Colon (tissue), 2 donors: ENCODE results near the gene SEMA5B.

Source experiments
- FAIRE-seq: peaks from 2 replicates; lab custom pipeline; 2012; peaks lifted over from hg19 to GRCh38; lab: Jason Lieb, UNC
- donor health status: control.
- donor health status: control.

SEMA5B gene

GRCh38 chr3:122992676-122993075, 34.9 kb downstream of the SEMA5B start:
- FAIRE-seq: no peak

GRCh38 chr3:122992133-122992532, 35.4 kb downstream of the SEMA5B start:
- no peak for FAIRE-seq

GRCh38 chr3:122991236-122991985, 36.2 kb downstream of the SEMA5B start:
- no peak for FAIRE-seq

- no peak for FAIRE-seq
Observed at GRCh38 chr3:122989856-122990575, 37.5 kb downstream of the SEMA5B start.

GRCh38 chr3:122988508-122988907, 39.1 kb downstream of the SEMA5B start:
- FAIRE-seq: no peak

- FAIRE-seq: no peak
Observed at GRCh38 chr3:122987736-122988319, 39.7 kb downstream of the SEMA5B start.

- no peak for FAIRE-seq
Observed at GRCh38 chr3:122987231-122987630, 40.3 kb downstream of the SEMA5B start.

- no peak for FAIRE-seq
Observed at GRCh38 chr3:122986693-122987179, 40.8 kb downstream of the SEMA5B start.

GRCh38 chr3:122985539-122985938, 42.0 kb downstream of the SEMA5B start:
- FAIRE-seq: no peak

- no peak for FAIRE-seq
Observed at GRCh38 chr3:122984650-122985049, 42.9 kb downstream of the SEMA5B start.

GRCh38 chr3:122984007-122984406, 43.6 kb downstream of the SEMA5B start:
- FAIRE-seq: no peak

GRCh38 chr3:122982216-122983185, 45.1 kb downstream of the SEMA5B start:
- FAIRE-seq: no peak

- no peak for FAIRE-seq
Observed at GRCh38 chr3:122979211-122979610, 48.4 kb downstream of the SEMA5B start.

GRCh38 chr3:122978569-122978968, 49.0 kb downstream of the SEMA5B start:
- FAIRE-seq: no peak

- FAIRE-seq: no peak
Observed at GRCh38 chr3:122977746-122978466, 49.7 kb downstream of the SEMA5B start.

- FAIRE-seq: no peak
Observed at GRCh38 chr3:122975924-122976293, 51.7 kb downstream of the SEMA5B start.

- FAIRE-seq: no peak
Observed at GRCh38 chr3:122975163-122975923, 52.2 kb downstream of the SEMA5B start.

GRCh38 chr3:122974764-122975162, 52.8 kb downstream of the SEMA5B start:
- no peak for FAIRE-seq

GRCh38 chr3:122973893-122974615, 53.5 kb downstream of the SEMA5B start:
- FAIRE-seq: no peak

GRCh38 chr3:122972141-122972540, 55.4 kb downstream of the SEMA5B start:
- FAIRE-seq: no peak
